SU-DHL-6 (cell line): Measurements from ENCODE around the gene CTNNAL1.
A peak's percentile ranks its signal among the peaks of the same experiment; 100 is the strongest.

ENCODE experiments used
- H2AFZ ChIP-seq: fragments of 200-600 bp; sonication (generic); 2 replicates; pipeline ENCODE4 v1.6.1; 2014; ENCODE audit warnings: low read depth, mild to moderate bottlenecking, moderate library complexity, mixed read lengths, antibody characterized with exemption, low read length; ENCODE audit not compliant: severe bottlenecking
- H3F3A ChIP-seq: fragments of 200-600 bp; shearing (Covaris generic); 2 replicates; pipeline ENCODE4 v1.6.0; 2016; ENCODE audit warnings: antibody characterized with exemption, mild to moderate bottlenecking; ENCODE audit not compliant: insufficient read depth
- H3K27ac ChIP-seq: fragments of 200-600 bp; sonication (generic); 2 replicates; pipeline ENCODE4 v1.5.1; 2016; ENCODE audit warnings: low read depth, mild to moderate bottlenecking, low read length, moderate library complexity, mixed read lengths
- H3K27me3 ChIP-seq: fragments of 200-600 bp; sonication (generic), shearing (Covaris generic); 2 replicates; pipeline ENCODE4 v1.6.0; 2014; ENCODE audit warnings: mild to moderate bottlenecking, low read length
- H3K36me3 ChIP-seq: fragments of 200-600 bp; sonication (generic); 2 replicates; pipeline ENCODE4 v1.6.1; 2014; ENCODE audit warnings: mild to moderate bottlenecking, low read length, mixed read lengths
- H3K4me2 ChIP-seq: fragments of 300-600, 200-600 bp; shearing (Covaris generic), sonication (generic); 2 replicates; pipeline ENCODE4 v1.6.0; 2014; ENCODE audit warnings: low read length, low read depth, mild to moderate bottlenecking; ENCODE audit not compliant: poor library complexity, severe bottlenecking
- H3K4me3 ChIP-seq: fragments of 200-600 bp; sonication (generic); 2 replicates; pipeline ENCODE4 v1.5.1; 2014; ENCODE audit warnings: antibody characterized with exemption, low read length, mild to moderate bottlenecking, mixed read lengths; ENCODE audit not compliant: insufficient read depth, poor library complexity, severe bottlenecking
- H3K79me2 ChIP-seq: fragments of 200-600 bp; sonication (generic); 2 replicates; pipeline ENCODE4 v1.6.1; 2014; ENCODE audit warnings: mild to moderate bottlenecking, low read length, moderate library complexity; ENCODE audit not compliant: insufficient read depth
- H3K9ac ChIP-seq: fragments of 200-600 bp; sonication (generic); 2 replicates; pipeline ENCODE4 v1.7.0; 2014; ENCODE audit warnings: mild to moderate bottlenecking, low read length
- H3K9me2 ChIP-seq: fragments of 200-600 bp; sonication (generic); replicated peaks from 2 replicates; pipeline ENCODE4 v1.6.1; 2014; ENCODE audit warnings: low read length; ENCODE audit not compliant: insufficient read depth
- H3K9me3 ChIP-seq: fragments of 200-600 bp; sonication (generic); 2 replicates; pipeline ENCODE4 v1.6.1; 2014; ENCODE audit warnings: low read length, mixed read lengths; ENCODE audit not compliant: insufficient read depth
- H4K20me1 ChIP-seq: fragments of 200-600 bp; sonication (generic); 2 replicates; pipeline ENCODE4 v1.6.1; 2014; ENCODE audit warnings: low read depth, mild to moderate bottlenecking, antibody characterized with exemption, low read length, moderate library complexity, mixed read lengths
- CTCF ChIP-seq: fragments of 200-600 bp; sonication (generic); IDR thresholded peaks from one replicate; pipeline ENCODE4 v1.5.1; 2017; ENCODE audit warnings: antibody characterized with exemption, mild to moderate bottlenecking, low read length, moderate library complexity; ENCODE audit not compliant: insufficient read depth, poor library complexity, severe bottlenecking
- EZH2phosphoT487 ChIP-seq: fragments of 200-600 bp; sonication (generic), shearing (Covaris generic); conservative IDR thresholded peaks from 2 replicates; pipeline ENCODE4 v1.6.1; 2018; ENCODE audit warnings: mild to moderate bottlenecking, antibody characterized with exemption, low read length, moderate library complexity, mixed read lengths

Gene CTNNAL1

GRCh38 chr9:109010746-109011145, 2.6 kb downstream of the CTNNAL1 start:
- Histone ChIP-seq H3K9me3 (no peaks in the 10 kb centered on the region), H3K27ac (no peak overlapping the region), H2AFZ (no peak overlapping the region), H3K27me3 (no peaks in the 10 kb centered on the region), H3K79me2 (peaks cover 25% of the 10 kb centered on the region; the same call in 1 of the 2 replicates), H3K36me3 (no peaks in the 10 kb centered on the region), H3F3A (peaks cover 21% of the 10 kb centered on the region), H3K4me2 (peak overlapping the region; percentile 87), H3K9ac (no peak overlapping the region), H3K4me3 (no peak overlapping the region), H4K20me1 (peaks cover 10% of the 10 kb centered on the region; the same call in 1 of the 2 replicates), H3K9me2 (no peaks in the 10 kb centered on the region)
- TF ChIP-seq CTCF (no peak), EZH2phosphoT487 (no peak)

GRCh38 chr9:109005678-109006077, 7.6 kb downstream of the CTNNAL1 start:
- Histone ChIP-seq H3K36me3 (no peaks in the 10 kb centered on the region), H4K20me1 (no peaks in the 10 kb centered on the region; the same call in 1 of the 2 replicates), H2AFZ (no peak overlapping the region), H3F3A (no peaks in the 10 kb centered on the region), H3K9ac (no peak overlapping the region), H3K79me2 (peaks cover 15% of the 10 kb centered on the region; the same call in 1 of the 2 replicates), H3K9me3 (no peaks in the 10 kb centered on the region; the same call in 1 of the 2 replicates), H3K9me2 (no peaks in the 10 kb centered on the region), H3K27ac (no peak overlapping the region), H3K27me3 (no peaks in the 10 kb centered on the region), H3K4me3 (no peak overlapping the region), H3K4me2 (no peak overlapping the region)
- TF ChIP-seq EZH2phosphoT487 (no peak), CTCF (no peak)

- no peak for TF ChIP-seq EZH2phosphoT487
- no peak for TF ChIP-seq CTCF
- Histone ChIP-seq H2AFZ (no peak overlapping the region), H3K4me2 (no peak overlapping the region), H3K9me3 (no peaks in the 10 kb centered on the region; the same call in 1 of the 2 replicates), H3K4me3 (no peak overlapping the region), H4K20me1 (no peaks in the 10 kb centered on the region), H3K27me3 (no peaks in the 10 kb centered on the region), H3K9me2 (no peaks in the 10 kb centered on the region), H3F3A (no peaks in the 10 kb centered on the region), H3K79me2 (peaks cover 15% of the 10 kb centered on the region; the same call in 1 of the 2 replicates), H3K36me3 (no peaks in the 10 kb centered on the region), H3K9ac (no peak overlapping the region), H3K27ac (no peak overlapping the region)
Observed at GRCh38 chr9:109003116-109003515, 10.2 kb downstream of the CTNNAL1 start.
